Measurements from ENCODE around the gene CIAO2B. TPM values are rescaled to one million over a fixed set of nuclear protein-coding genes. Genes with fewer than 3 reads are reported as not detected.
"Not testable (repeated sequence)": the region's sequence is repeated elsewhere in the genome, so short reads cannot be mapped to it uniquely, and the experiment has no call there.

The CIAO2B gene
- total RNA-seq: 100 to 1,000 TPM in 1 of 2 experiments, 10 to 100 TPM in 1; 95.2 to 112 TPM

- no peaks in the 10 kb centered on the region for H3K9me3 Mint-ChIP-seq
- CTCF ChIA-PET: interaction anchor here (1.2 kb wide), 2 partner anchors 9 to 84 kb away, joined by 3 read pairs; partner anchors contain the start of gene RRAD
- H3K27me3 Mint-ChIP-seq: no peaks in the 10 kb centered on the region
- POLR2A ChIA-PET: no interaction called here
- DNase-seq: peak; percentile 89
- peaks cover 23% of the 10 kb centered on the region for H3K36me3 Mint-ChIP-seq (ENCODE audit: low read depth)
- H3K4me1 Mint-ChIP-seq: peaks cover 54% of the 10 kb centered on the region
- H3K4me3 Mint-ChIP-seq: peak within 1 kb of the TSS; percentile 99
- peak within 1 kb of the TSS; percentile 97 for H3K27ac Mint-ChIP-seq
Observed at GRCh38 chr16:66934138-66934838, at the start of gene CIAO2B. CIAO2B (minus strand) TSS chr16:66934402; CDS start chr16:66934364, 38 bp downstream.

- ChIA-PET POLR2A (no interaction called here), CTCF (interaction anchor here (0.6 to 1.9 kb wide), 8 partner anchors 11 to 270 kb away, joined by 3 to 9 read pairs (median 5); no protein-coding TSS in a partner anchor)
- H3K4me3 Mint-ChIP-seq: no peak overlapping the region
Observed at GRCh38 chr16:66983033-66983432, 48.8 kb upstream of the CIAO2B start.

GRCh38 chr16:66979011-66979717, 45.0 kb upstream of the CIAO2B start:
- H3K4me1 Mint-ChIP-seq: peaks cover 80% of the 10 kb centered on the region
- H3K9me3 Mint-ChIP-seq: peaks cover 2% of the 10 kb centered on the region
- peaks cover 5% of the 10 kb centered on the region for H3K36me3 Mint-ChIP-seq (ENCODE audit: low read depth)
- POLR2A ChIA-PET: no interaction called here
- DNase-seq: no peak
- H3K27me3 Mint-ChIP-seq: no peaks in the 10 kb centered on the region
- peak overlapping the region; percentile 50 for H3K27ac Mint-ChIP-seq
- no peak overlapping the region for H3K4me3 Mint-ChIP-seq
- CTCF ChIA-PET: interaction anchor here (0.6 to 4.0 kb wide), 7 partner anchors 13 to 206 kb away, joined by 3 to 21 read pairs (median 7); partner anchors contain the start of genes FBXL8 and TRADD

More at GRCh38 chr16:66983033-66983432, 48.8 kb upstream of the CIAO2B start:
- H3K36me3 Mint-ChIP-seq (ENCODE audit: low read depth): peaks cover 5% of the 10 kb centered on the region
- peak overlapping the region; percentile 96 for H3K27ac Mint-ChIP-seq
- H3K4me1 Mint-ChIP-seq: peaks cover 79% of the 10 kb centered on the region
- no peak for DNase-seq
- H3K27me3 Mint-ChIP-seq: no peaks in the 10 kb centered on the region
- peaks cover 4% of the 10 kb centered on the region for H3K9me3 Mint-ChIP-seq

- ChIA-PET POLR2A (no interaction called here), CTCF (interaction anchor here (0.8 to 4.0 kb wide), 20 partner anchors 9 to 208 kb away, joined by 3 to 21 read pairs (median 4); partner anchors contain the start of genes B3GNT9, CES3, FBXL8 and TRADD)
- peak overlapping the region; percentile 62 for H3K27ac Mint-ChIP-seq
- H3K9me3 Mint-ChIP-seq: peaks cover under 1% of the 10 kb centered on the region
- H3K4me3 Mint-ChIP-seq: no peak overlapping the region
- DNase-seq: peak; percentile 91
- H3K4me1 Mint-ChIP-seq: peaks cover 67% of the 10 kb centered on the region
- H3K36me3 Mint-ChIP-seq (ENCODE audit: low read depth): peaks cover 2% of the 10 kb centered on the region
- no peaks in the 10 kb centered on the region for H3K27me3 Mint-ChIP-seq
Observed at GRCh38 chr16:66977341-66978113, 43.3 kb upstream of the CIAO2B start.

GRCh38 chr16:66976746-66977145, 42.5 kb upstream of the CIAO2B start:
- POLR2A ChIA-PET: interaction anchor here (0.5 kb wide), 1 partner anchor 219 kb away, joined by 3 read pairs; no protein-coding TSS in a partner anchor
- H3K27ac Mint-ChIP-seq: peak overlapping the region; percentile 17
- CTCF ChIA-PET: interaction anchor here (0.8 to 4.0 kb wide), 18 partner anchors 8 to 209 kb away, joined by 3 to 21 read pairs (median 4); partner anchors contain the start of genes B3GNT9, CES3, FBXL8 and TRADD
- no peaks in the 10 kb centered on the region for H3K9me3 Mint-ChIP-seq
- H3K4me3 Mint-ChIP-seq: no peak overlapping the region
- no peaks in the 10 kb centered on the region for H3K36me3 Mint-ChIP-seq (ENCODE audit: low read depth)
- H3K27me3 Mint-ChIP-seq: no peaks in the 10 kb centered on the region
- no peak for DNase-seq
- H3K4me1 Mint-ChIP-seq: peaks cover 60% of the 10 kb centered on the region

GRCh38 chr16:66975302-66975893, 41.2 kb upstream of the CIAO2B start:
- Mint-ChIP-seq H3K4me3 (peak overlapping the region; percentile 55), H3K36me3 (ENCODE audit: low read depth) (no peaks in the 10 kb centered on the region), H3K27ac (peak overlapping the region; percentile 85), H3K27me3 (no peaks in the 10 kb centered on the region), H3K9me3 (no peaks in the 10 kb centered on the region), H3K4me1 (peaks cover 53% of the 10 kb centered on the region)
- ChIA-PET POLR2A (no interaction called here), CTCF (interaction anchor here (0.8 to 4.0 kb wide), 17 partner anchors 10 to 200 kb away, joined by 3 to 21 read pairs (median 6); partner anchors contain the start of genes CES3, FBXL8 and TRADD)
- DNase-seq: no peak

- ChIA-PET CTCF (interaction anchor here (1.2 to 3.7 kb wide), 7 partner anchors 10 to 201 kb away, joined by 3 to 17 read pairs (median 6); partner anchors contain the start of gene CES3), POLR2A (interaction anchor here (0.6 kb wide), 1 partner anchor 39 kb away, joined by 3 read pairs; no protein-coding TSS in a partner anchor)
- not testable (repeated sequence) for H3K9me3 Mint-ChIP-seq; H3K36me3 Mint-ChIP-seq (ENCODE audit: low read depth); H3K27me3 Mint-ChIP-seq
- H3K4me3 Mint-ChIP-seq: peak overlapping the region; percentile 55
- peak; percentile 44 for DNase-seq
- H3K27ac Mint-ChIP-seq: peak overlapping the region; percentile 85
- peaks cover 48% of the 10 kb centered on the region for H3K4me1 Mint-ChIP-seq
Observed at GRCh38 chr16:66974932-66975246, 40.7 kb upstream of the CIAO2B start.

GRCh38 chr16:66974156-66974931, 40.1 kb upstream of the CIAO2B start:
- not testable (repeated sequence) for DNase-seq
- CTCF ChIA-PET: interaction anchor here (1.2 to 3.7 kb wide), 7 partner anchors 10 to 201 kb away, joined by 3 to 17 read pairs (median 6); partner anchors contain the start of gene CES3
- H3K27ac Mint-ChIP-seq: peak overlapping the region; percentile 85

GRCh38 chr16:66973716-66974115, 39.5 kb upstream of the CIAO2B start:
- no peak overlapping the region for H3K4me3 Mint-ChIP-seq
- no peak for DNase-seq
- CTCF ChIA-PET: interaction anchor here (0.8 to 3.7 kb wide), 5 partner anchors 12 to 181 kb away, joined by 3 to 17 read pairs (median 7); partner anchors contain the start of gene CES3
- no peaks in the 10 kb centered on the region for H3K27me3 Mint-ChIP-seq
- no peaks in the 10 kb centered on the region for H3K9me3 Mint-ChIP-seq
- POLR2A ChIA-PET: no interaction called here
- H3K36me3 Mint-ChIP-seq (ENCODE audit: low read depth): no peaks in the 10 kb centered on the region
- peaks cover 37% of the 10 kb centered on the region for H3K4me1 Mint-ChIP-seq
- H3K27ac Mint-ChIP-seq: no peak overlapping the region

More at GRCh38 chr16:66974156-66974931, 40.1 kb upstream of the CIAO2B start:
- not testable (repeated sequence) for H3K36me3 Mint-ChIP-seq (ENCODE audit: low read depth); H3K9me3 Mint-ChIP-seq; H3K27me3 Mint-ChIP-seq
- Mint-ChIP-seq H3K4me3 (peak overlapping the region; percentile 55), H3K4me1 (peaks cover 43% of the 10 kb centered on the region)
- POLR2A ChIA-PET: interaction anchor here (0.6 kb wide), 1 partner anchor 40 kb away, joined by 3 read pairs; no protein-coding TSS in a partner anchor

- ChIA-PET CTCF (interaction anchor here (0.8 to 3.7 kb wide), 3 partner anchors 19 to 182 kb away, joined by 3 to 17 read pairs (median 4); no protein-coding TSS in a partner anchor), POLR2A (no interaction called here)
- DNase-seq: no peak
- Mint-ChIP-seq H3K4me3 (no peak overlapping the region), H3K9me3 (no peaks in the 10 kb centered on the region), H3K4me1 (peaks cover 31% of the 10 kb centered on the region), H3K27me3 (no peaks in the 10 kb centered on the region), H3K36me3 (ENCODE audit: low read depth) (no peaks in the 10 kb centered on the region), H3K27ac (no peak overlapping the region)
Observed at GRCh38 chr16:66972983-66973382, 38.8 kb upstream of the CIAO2B start.

Measured in activated CD4-positive, alpha-beta T cell treated with anti-CD3 and anti-CD28 coated beads, Interleukin-2, amount 10 ng/mL, durations not matched to agents 7 days and 5 days (primary cell).